K562 (cell line): ENCODE data around the gene BACH1.

Source experiments
- ATF1 ChIP-seq, 2 experiments: fragments of 450-650 bp in 1 of 2; IDR thresholded peaks; 2 replicates each; pipeline ENCODE4 v1.6.1; 2016; ENCODE audit warnings: missing compliant biosample characterization in 1 of 2, missing genetic modification characterization in 1 of 2
- COPS2 ChIP-seq: fragments of 450-650 bp; conservative IDR thresholded peaks from 2 replicates; pipeline ENCODE4 v1.6.1; 2016; ENCODE audit warnings: mild to moderate bottlenecking, moderate library complexity
- EZH2 ChIP-seq: IDR thresholded peaks from 2 replicates; pipeline ENCODE4 v1.6.1; 2012; ENCODE audit warnings: low read depth, mild to moderate bottlenecking, inconsistent platforms, low read length, borderline replicate concordance
- POLR2A ChIP-seq: fragments of 450-650 bp; conservative IDR thresholded peaks from 2 replicates; pipeline ENCODE4 v1.6.1; 2016
- SP1 ChIP-seq: sonication (generic); formaldehyde crosslinking; IDR thresholded peaks from 2 replicates; pipeline ENCODE4 v1.8.1; 2022; ENCODE audit warnings: mild to moderate bottlenecking, missing genetic modification reagents
- TARDBP ChIP-seq: fragments of 450-650 bp; IDR thresholded peaks from 2 replicates; pipeline ENCODE4 v1.6.1; 2016
- ZKSCAN3 ChIP-seq: fragments of 250-450 bp; sonication (Bioruptor Pico); IDR thresholded peaks from 2 replicates; pipeline ENCODE4 v1.4.0; 2020
- ZNF407 ChIP-seq: fragments of 450-650 bp; IDR thresholded peaks from 2 replicates; pipeline ENCODE4 v1.6.1; 2016; ENCODE audit warnings: low read depth
- TF ChIP-seq, protein P1 (sequence below): sonication (generic); formaldehyde crosslinking; IDR thresholded peaks from 2 replicates; pipeline ENCODE4 v1.4.0; 2020; ENCODE audit warnings: mild to moderate bottlenecking, missing genetic modification reagents
- TF ChIP-seq, protein P2 (sequence below): fragments of 450-650 bp; IDR thresholded peaks from 2 replicates; pipeline ENCODE4 v1.6.1; 2016; ENCODE audit warnings: antibody characterized with exemption

GRCh38 chr21:29351691-29352090 lies 53.0 kb downstream of the BACH1 start:
- TF ChIP-seq, protein P1, sequence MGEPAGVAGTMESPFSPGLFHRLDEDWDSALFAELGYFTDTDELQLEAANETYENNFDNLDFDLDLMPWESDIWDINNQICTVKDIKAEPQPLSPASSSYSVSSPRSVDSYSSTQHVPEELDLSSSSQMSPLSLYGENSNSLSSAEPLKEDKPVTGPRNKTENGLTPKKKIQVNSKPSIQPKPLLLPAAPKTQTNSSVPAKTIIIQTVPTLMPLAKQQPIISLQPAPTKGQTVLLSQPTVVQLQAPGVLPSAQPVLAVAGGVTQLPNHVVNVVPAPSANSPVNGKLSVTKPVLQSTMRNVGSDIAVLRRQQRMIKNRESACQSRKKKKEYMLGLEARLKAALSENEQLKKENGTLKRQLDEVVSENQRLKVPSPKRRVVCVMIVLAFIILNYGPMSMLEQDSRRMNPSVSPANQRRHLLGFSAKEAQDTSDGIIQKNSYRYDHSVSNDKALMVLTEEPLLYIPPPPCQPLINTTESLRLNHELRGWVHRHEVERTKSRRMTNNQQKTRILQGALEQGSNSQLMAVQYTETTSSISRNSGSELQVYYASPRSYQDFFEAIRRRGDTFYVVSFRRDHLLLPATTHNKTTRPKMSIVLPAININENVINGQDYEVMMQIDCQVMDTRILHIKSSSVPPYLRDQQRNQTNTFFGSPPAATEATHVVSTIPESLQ: no peak
- TF ChIP-seq, protein P2, sequence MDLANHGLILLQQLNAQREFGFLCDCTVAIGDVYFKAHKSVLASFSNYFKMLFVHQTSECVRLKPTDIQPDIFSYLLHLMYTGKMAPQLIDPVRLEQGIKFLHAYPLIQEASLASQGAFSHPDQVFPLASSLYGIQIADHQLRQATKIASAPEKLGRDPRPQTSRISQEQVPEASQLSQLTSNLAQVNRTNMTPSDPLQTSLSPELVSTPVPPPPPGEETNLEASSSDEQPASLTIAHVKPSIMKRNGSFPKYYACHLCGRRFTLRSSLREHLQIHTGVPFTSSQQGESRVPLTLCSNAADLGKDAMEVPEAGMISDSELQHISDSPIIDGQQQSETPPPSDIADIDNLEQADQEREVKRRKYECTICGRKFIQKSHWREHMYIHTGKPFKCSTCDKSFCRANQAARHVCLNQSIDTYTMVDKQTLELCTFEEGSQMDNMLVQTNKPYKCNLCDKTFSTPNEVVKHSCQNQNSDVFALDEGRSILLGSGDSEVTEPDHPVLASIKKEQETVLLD: no peak
- no peak for TF ChIP-seq TARDBP
- TF ChIP-seq POLR2A: no peak
- no peak for TF ChIP-seq EZH2
- TF ChIP-seq ZKSCAN3: no peak
- no peak for TF ChIP-seq COPS2
- no peak for TF ChIP-seq SP1 (CRISPR knock-in tag)
- no peak for TF ChIP-seq ATF1 (CRISPR knock-in tag; IDR thresholded peaks at IDR 0.05)
- no peak for TF ChIP-seq ATF1 (tag; IDR thresholded peaks at IDR 0.05)
- TF ChIP-seq ZNF407: no peak
